Ectodermal cell (in vitro differentiated cells): ENCODE data around the gene PTF1A.

Source experiments
- H3K27ac ChIP-seq: 2 replicates; pipeline ENCODE4 v1.7.0; 2013; ENCODE audit warnings: mild to moderate bottlenecking, low read depth, low read length; ENCODE audit not compliant: insufficient read depth, poor library complexity, severe bottlenecking
- H3K27me3 ChIP-seq: 2 replicates; pipeline ENCODE4 v1.7.0; 2013; ENCODE audit warnings: mild to moderate bottlenecking, low read length; ENCODE audit not compliant: insufficient read depth, control insufficient read depth, poor library complexity, severe bottlenecking
- H3K36me3 ChIP-seq: one replicate; pipeline ENCODE4 v1.7.0; 2013; ENCODE audit warnings: low read length; ENCODE audit not compliant: control insufficient read depth, insufficient read depth
- H3K4me1 ChIP-seq: one replicate; pipeline ENCODE4 v1.7.0; 2013; ENCODE audit warnings: low read length; ENCODE audit not compliant: control insufficient read depth, insufficient read depth
- H3K4me3 ChIP-seq: 2 replicates; pipeline ENCODE4 v1.7.0; 2013; ENCODE audit warnings: low read depth, low read length, control low read depth; ENCODE audit not compliant: insufficient read depth
- H3K9me3 ChIP-seq: 2 replicates; pipeline ENCODE4 v1.7.0; 2013; ENCODE audit warnings: mild to moderate bottlenecking, low read length, moderate library complexity; ENCODE audit not compliant: control insufficient read depth
- WGBS, 2 experiments: methylation state at CpG; one replicate each; pipeline ENCODE4 v1.1.7; 2013; ENCODE audit warnings: missing lambda C conversion rate in 2 of 2; 5-methylcytosine and 5-hydroxymethylcytosine counted together

The PTF1A gene

GRCh38 chr10:23197416-23197861 is 5.3 kb downstream of the PTF1A start:
- no peaks in the 10 kb centered on the region for H3K36me3 ChIP-seq
- 11 to 14% methylated on average over 12 of the region's 12 CpGs for WGBS, 2 experiments

GRCh38 chr10:23198610-23198939 is 6.5 kb downstream of the PTF1A start:
- peaks cover 100% of the 10 kb centered on the region for H3K27me3 ChIP-seq
- WGBS, 2 experiments: 2% methylated on average over 13 of the region's 13 CpGs
- H3K9me3 ChIP-seq: no peaks in the 10 kb centered on the region
- H3K27ac ChIP-seq: no peak overlapping the region
- H3K36me3 ChIP-seq: no peaks in the 10 kb centered on the region
- H3K4me3 ChIP-seq: peak overlapping the region; percentile 33
- H3K4me1 ChIP-seq: peaks cover 21% of the 10 kb centered on the region

More at GRCh38 chr10:23197416-23197861, 5.3 kb downstream of the PTF1A start:
- Histone ChIP-seq H3K27ac (no peak overlapping the region), H3K4me3 (no peak overlapping the region), H3K4me1 (peaks cover 21% of the 10 kb centered on the region), H3K9me3 (no peaks in the 10 kb centered on the region), H3K27me3 (peaks cover 100% of the 10 kb centered on the region)

- H3K4me3 ChIP-seq: peak overlapping the region; percentile 33
- H3K27me3 ChIP-seq: peaks cover 100% of the 10 kb centered on the region
- H3K36me3 ChIP-seq: no peaks in the 10 kb centered on the region
- no peak overlapping the region for H3K27ac ChIP-seq
- 0 to 1% methylated on average over 60 of the region's 60 CpGs for WGBS, 2 experiments
- H3K4me1 ChIP-seq: peaks cover 21% of the 10 kb centered on the region
- H3K9me3 ChIP-seq: no peaks in the 10 kb centered on the region
These were observed 7.0 kb downstream of the PTF1A start for GRCh38 chr10:23198940-23199767.

- Histone ChIP-seq H3K27ac (no peak overlapping the region), H3K4me1 (peaks cover 22% of the 10 kb centered on the region), H3K9me3 (no peaks in the 10 kb centered on the region), H3K27me3 (peaks cover 100% of the 10 kb centered on the region), H3K4me3 (peak overlapping the region; percentile 33), H3K36me3 (no peaks in the 10 kb centered on the region)
- 2 to 3% methylated on average over 30 of the region's 30 CpGs for WGBS, 2 experiments
These were observed 7.8 kb downstream of the PTF1A start for GRCh38 chr10:23199768-23200511.

- 13 to 15% methylated on average over 12 of the region's 12 CpGs for WGBS, 2 experiments
- Histone ChIP-seq H3K36me3 (no peaks in the 10 kb centered on the region), H3K4me3 (no peak overlapping the region), H3K9me3 (no peaks in the 10 kb centered on the region), H3K27ac (no peak overlapping the region), H3K27me3 (peaks cover 100% of the 10 kb centered on the region), H3K4me1 (peaks cover 19% of the 10 kb centered on the region)
These were observed 8.5 kb downstream of the PTF1A start for GRCh38 chr10:23200586-23200985.

GRCh38 chr10:23200997-23201652 is 9.0 kb downstream of the PTF1A start:
- Histone ChIP-seq H3K4me3 (no peak overlapping the region), H3K27me3 (peaks cover 95% of the 10 kb centered on the region), H3K4me1 (peaks cover 14% of the 10 kb centered on the region), H3K27ac (no peak overlapping the region), H3K9me3 (no peaks in the 10 kb centered on the region), H3K36me3 (no peaks in the 10 kb centered on the region)
- 13 to 14% methylated on average over 8 to 11 of the region's 11 CpGs for WGBS, 2 experiments

- no peaks in the 10 kb centered on the region for H3K36me3 ChIP-seq
- no peaks in the 10 kb centered on the region for H3K9me3 ChIP-seq
- whole genome bisulfite sequencing, 2 experiments: 20 to 24% methylated on average over 3 of the region's 4 CpGs
- peaks cover 14% of the 10 kb centered on the region for H3K4me1 ChIP-seq
- peaks cover 88% of the 10 kb centered on the region for H3K27me3 ChIP-seq
- H3K27ac ChIP-seq: no peak overlapping the region
- no peak overlapping the region for H3K4me3 ChIP-seq
These were observed 9.7 kb downstream of the PTF1A start for GRCh38 chr10:23201837-23202236.

GRCh38 chr10:23202779-23203178 is 10.7 kb downstream of the PTF1A start:
- Histone ChIP-seq H3K27ac (no peak overlapping the region), H3K27me3 (peaks cover 85% of the 10 kb centered on the region), H3K36me3 (no peaks in the 10 kb centered on the region), H3K4me1 (peaks cover 14% of the 10 kb centered on the region), H3K4me3 (no peak overlapping the region), H3K9me3 (no peaks in the 10 kb centered on the region)
- WGBS, 2 experiments: 60 to 68% methylated on average over 1 to 3 of the region's 3 CpGs

- peaks cover 14% of the 10 kb centered on the region for H3K4me1 ChIP-seq
- peaks cover 76% of the 10 kb centered on the region for H3K27me3 ChIP-seq
- H3K27ac ChIP-seq: no peak overlapping the region
- WGBS, 2 experiments: 74 to 80% methylated on average over 29 of the region's 29 CpGs
- no peaks in the 10 kb centered on the region for H3K9me3 ChIP-seq
- no peaks in the 10 kb centered on the region for H3K36me3 ChIP-seq
- H3K4me3 ChIP-seq: no peak overlapping the region
These were observed 11.5 kb downstream of the PTF1A start for GRCh38 chr10:23203369-23204325.
